HUES48 (cell line): ENCODE data around the gene ZDHHC11.
"Not testable (repeated sequence)": the region's sequence is repeated elsewhere in the genome, so short reads cannot be mapped to it uniquely, and the experiment has no call there.

ENCODE experiments used
- H3K27ac ChIP-seq: one replicate; pipeline ENCODE4 v1.7.0; 2013; ENCODE audit warnings: low read depth, low read length, inconsistent platforms
- H3K27me3 ChIP-seq: 2 replicates; pipeline ENCODE4 v1.6.1; 2013; ENCODE audit warnings: mild to moderate bottlenecking, low read length; ENCODE audit not compliant: control insufficient read depth, insufficient read depth
- H3K36me3 ChIP-seq: 2 replicates; pipeline ENCODE4 v1.6.1; 2013; ENCODE audit warnings: low read length; ENCODE audit not compliant: control insufficient read depth, insufficient read depth
- H3K4me1 ChIP-seq: 2 replicates; pipeline ENCODE4 v1.6.1; 2013; ENCODE audit warnings: mild to moderate bottlenecking, low read length; ENCODE audit not compliant: control insufficient read depth, insufficient read depth
- H3K4me3 ChIP-seq: 2 replicates; pipeline ENCODE4 v1.5.1; 2013; ENCODE audit warnings: mild to moderate bottlenecking, low read depth, low read length
- H3K9ac ChIP-seq: 2 replicates; pipeline ENCODE4 v1.6.1; 2013; ENCODE audit warnings: mild to moderate bottlenecking, low read depth, low read length, moderate library complexity
- H3K9me3 ChIP-seq: 2 replicates; pipeline ENCODE4 v1.6.1; 2013; ENCODE audit warnings: low read length; ENCODE audit not compliant: control insufficient read depth, insufficient read depth

The ZDHHC11 gene

DNA sequence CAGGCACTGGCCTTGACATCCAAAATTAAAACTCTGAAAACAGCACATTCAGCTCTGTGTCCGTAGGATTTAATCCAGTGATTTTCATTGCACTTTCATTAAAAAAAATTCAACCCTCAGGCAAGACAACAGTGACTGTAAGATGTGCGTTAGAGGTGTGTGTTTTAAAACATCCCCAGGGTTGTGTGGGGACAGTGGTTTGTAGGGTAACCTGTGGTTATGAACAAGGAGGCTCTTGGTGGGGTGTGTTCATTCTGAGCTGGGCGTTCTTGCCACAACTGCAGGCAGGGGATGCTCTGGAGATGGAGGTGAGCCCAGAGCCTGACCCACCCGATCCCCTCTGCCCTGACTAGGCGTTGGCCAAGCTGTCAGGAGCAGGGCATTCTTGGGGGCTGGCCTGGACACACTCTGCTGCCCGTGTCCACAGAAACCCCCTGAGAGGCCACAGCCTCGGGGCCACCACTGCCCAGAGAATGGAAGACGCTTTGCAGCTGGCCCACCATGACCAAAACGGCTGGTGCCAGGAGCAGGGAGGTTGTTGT is 103.4 kb downstream of the ZDHHC11 start:
- not testable (repeated sequence) for H3K9me3 ChIP-seq, H3K36me3 ChIP-seq, H3K9ac ChIP-seq, H3K27me3 ChIP-seq, H3K4me1 ChIP-seq, H3K27ac ChIP-seq, H3K4me3 ChIP-seq

DNA sequence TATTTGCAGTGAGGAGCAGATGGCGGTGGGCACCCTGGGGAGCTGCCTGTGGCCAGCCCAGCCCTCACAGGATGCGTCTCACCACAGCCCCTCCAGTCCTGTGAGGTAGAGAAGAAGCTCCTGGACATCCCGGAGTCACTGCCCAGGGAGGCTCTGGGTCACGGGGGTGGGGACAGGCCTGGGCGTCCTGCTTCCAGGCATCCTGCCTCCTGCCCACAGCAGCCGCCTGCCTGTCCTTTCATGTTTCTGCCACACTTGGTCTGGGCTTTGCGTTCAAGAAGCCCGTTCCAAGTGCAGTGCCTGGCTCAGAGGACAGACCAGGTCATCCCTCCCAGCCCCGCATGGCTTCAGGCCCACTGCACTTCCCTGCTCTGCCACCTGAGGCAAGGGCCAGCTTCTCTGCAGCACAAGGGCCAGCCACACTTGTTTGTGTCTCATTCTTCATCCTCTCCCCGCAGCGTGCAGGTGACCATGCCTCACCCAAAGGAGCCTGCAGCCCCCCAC is 104.5 kb downstream of the ZDHHC11 start:
- no peak overlapping the region for H3K9ac ChIP-seq
- no peak overlapping the region for H3K4me3 ChIP-seq
- H3K36me3 ChIP-seq, result no peaks in the 10 kb centered on the region
- H3K9me3 ChIP-seq, result no peaks in the 10 kb centered on the region
- no peaks in the 10 kb centered on the region for H3K27me3 ChIP-seq
- no peaks in the 10 kb centered on the region for H3K4me1 ChIP-seq
- no peak overlapping the region for H3K27ac ChIP-seq
